GM23248 (cell line): Measurements from ENCODE around the gene COL15A1. TPM values are rescaled to one million over a fixed set of nuclear protein-coding genes. Genes with fewer than 3 reads are reported as not detected.
A peak's percentile ranks its signal among the peaks of the same experiment; 100 is the strongest.

Source experiments
- DNase-seq: peaks from one replicate; pipeline ENCODE4 v3.0.0-alpha.2; 2015
- H2AFZ ChIP-seq: fragments of 200-600 bp; sonication (generic); 2 replicates; pipeline ENCODE4 v1.6.1; 2016; ENCODE audit warnings: antibody characterized with exemption
- H3F3A ChIP-seq: fragments of 200-600 bp; sonication (generic); 2 replicates; pipeline ENCODE4 v1.6.1; 2016; ENCODE audit warnings: mild to moderate bottlenecking, antibody characterized with exemption, mixed run types; ENCODE audit not compliant: insufficient read depth
- H3K27ac ChIP-seq: fragments of 200-600 bp; sonication (generic); 2 replicates; pipeline ENCODE4 v1.5.1; 2016; ENCODE audit warnings: mild to moderate bottlenecking
- H3K27me3 ChIP-seq: fragments of 200-600 bp; sonication (generic); replicated peaks from 2 replicates; pipeline ENCODE4 v1.6.1; 2016; ENCODE audit warnings: mild to moderate bottlenecking; ENCODE audit not compliant: insufficient read depth
- H3K36me3 ChIP-seq: fragments of 200-600 bp; sonication (generic); 2 replicates; pipeline ENCODE4 v1.6.1; 2016; ENCODE audit warnings: low read depth, mild to moderate bottlenecking
- H3K4me1 ChIP-seq: fragments of 200-600 bp; sonication (generic); 2 replicates; pipeline ENCODE4 v1.6.1; 2016; ENCODE audit warnings: mild to moderate bottlenecking; ENCODE audit not compliant: insufficient read depth
- H3K4me2 ChIP-seq: fragments of 200-600 bp; sonication (generic); one replicate; pipeline ENCODE4 v1.6.1; 2016; ENCODE audit warnings: mild to moderate bottlenecking; ENCODE audit not compliant: unreplicated experiment
- H3K4me3 ChIP-seq: fragments of 200-600 bp; sonication (generic); 2 replicates; pipeline ENCODE4 v1.5.1; 2016; ENCODE audit warnings: mild to moderate bottlenecking
- H3K79me2 ChIP-seq: fragments of 200-600 bp; sonication (generic); 2 replicates; pipeline ENCODE4 v1.6.1; 2016; ENCODE audit warnings: mild to moderate bottlenecking; ENCODE audit not compliant: insufficient read depth
- H3K9ac ChIP-seq: fragments of 200-600 bp; sonication (generic); 2 replicates; pipeline ENCODE4 v1.6.1; 2016; ENCODE audit warnings: mild to moderate bottlenecking
- H3K9me2 ChIP-seq: fragments of 200-600 bp; sonication (generic); 2 replicates; pipeline ENCODE4 v1.6.1; 2016; ENCODE audit warnings: mixed run types, mild to moderate bottlenecking, moderate library complexity; ENCODE audit not compliant: insufficient read depth
- H3K9me3 ChIP-seq: fragments of 200-600 bp; sonication (generic); one replicate; pipeline ENCODE4 v1.6.1; 2017; ENCODE audit warnings: low read depth
- H4K20me1 ChIP-seq: fragments of 200-600 bp; sonication (generic); 2 replicates; pipeline ENCODE4 v1.6.0; 2016; ENCODE audit not compliant: insufficient read depth
- EZH2 ChIP-seq: fragments of 200-600 bp; sonication (generic); IDR thresholded peaks from 2 replicates; pipeline ENCODE4 v1.6.1; 2018; ENCODE audit warnings: antibody characterized with exemption, mild to moderate bottlenecking; ENCODE audit not compliant: insufficient read depth, poor library complexity, severe bottlenecking
- EZH2phosphoT487 ChIP-seq: fragments of 200-600 bp; sonication (generic); IDR thresholded peaks from 2 replicates; pipeline ENCODE4 v1.6.1; 2018; ENCODE audit warnings: antibody characterized with exemption, moderate library complexity, mild to moderate bottlenecking, low read depth; ENCODE audit not compliant: insufficient read depth
- WGBS, 2 experiments: methylation state at CpG; one replicate each; pipeline ENCODE4 v1.1.6; 2015 to 2017; ENCODE audit warnings: low lambda C conversion rate in 2 of 2, low coverage in 1 of 2; ENCODE audit errors: missing lambda C conversion rate in 2 of 2; 5-methylcytosine and 5-hydroxymethylcytosine counted together
- in situ Hi-C: fragments of 300-500 bp; cut with MboI; formaldehyde crosslinking; loops from 2 replicates; pipeline ENCODE4 v1.15.0; 2020
- polyA plus RNA-seq: library from polyadenylated mRNA; unstranded; fragments of >200 nt; fragmentation: Nextera tagmentation; extraction: Ambion mirVana; gene quantifications from 2 replicates; pipeline ENCODE4 v1.2.1, GENCODE V29; 2016
- total RNA-seq: library from RNA; depleted of rRNA; stranded (reverse); fragments of >200 nt; shearing (Covaris generic); gene quantifications from 2 replicates; pipeline ENCODE4 v1.2.3, GENCODE V29; 2014

Gene COL15A1
- total and polyA plus RNA-seq, 2 experiments from 2014 or later = 9.7 to 16.8 TPM

DNA sequence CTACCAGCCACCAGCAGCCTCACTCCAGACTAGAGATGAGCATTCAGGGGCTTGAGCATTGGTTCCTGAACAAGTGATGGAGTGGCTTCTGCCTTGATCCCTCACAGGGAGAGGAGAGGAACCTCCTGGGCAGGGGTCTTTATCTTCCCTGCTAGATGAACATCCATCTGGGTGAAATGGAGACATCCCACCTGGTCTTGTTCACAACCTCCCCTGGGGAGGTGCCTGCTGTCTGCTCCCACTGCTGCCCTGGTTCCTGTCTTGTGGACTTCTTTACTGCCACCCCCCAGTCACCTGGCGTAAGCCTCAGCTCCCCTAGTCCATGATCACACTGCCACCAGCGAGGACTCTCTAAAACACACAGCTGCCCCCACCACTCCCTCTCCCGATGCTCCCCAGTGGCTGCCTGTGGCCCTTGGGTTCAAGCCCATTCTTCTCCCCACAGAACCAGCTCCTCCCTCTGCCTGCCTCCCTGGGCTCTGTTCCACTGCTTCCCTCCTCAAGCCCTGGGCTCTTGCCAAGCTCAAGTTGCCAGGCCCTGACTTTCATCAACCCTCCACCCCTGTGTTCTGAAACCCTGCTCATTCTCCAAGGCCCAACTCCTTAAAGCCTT is 51.5 kb downstream of the COL15A1 start:
- no peak overlapping the region for H3K27ac ChIP-seq
- no peaks in the 10 kb centered on the region for H3K27me3 ChIP-seq
- H3K4me2 ChIP-seq = peak overlapping the region; percentile 18
- H3F3A ChIP-seq = peaks cover 9% of the 10 kb centered on the region
- WGBS, 2 experiments = 70 to 71% methylated on average over 3 of the region's 3 CpGs
- H2AFZ ChIP-seq = no peak overlapping the region
- H3K79me2 ChIP-seq = no peaks in the 10 kb centered on the region
- H4K20me1 ChIP-seq = no peaks in the 10 kb centered on the region
- peak; percentile 58 for DNase-seq
- in situ Hi-C loops = loop anchor here (5.0 kb wide), 1 partner anchor 138 kb away; no protein-coding TSS in a partner anchor
- H3K9me2 ChIP-seq = no peaks in the 10 kb centered on the region
- TF ChIP-seq EZH2 (no peak), EZH2phosphoT487 (no peak)
- H3K9ac ChIP-seq = no peak overlapping the region
- H3K36me3 ChIP-seq = no peaks in the 10 kb centered on the region
- no peak overlapping the region for H3K4me3 ChIP-seq
- H3K4me1 ChIP-seq = peaks cover 45% of the 10 kb centered on the region
- no peaks in the 10 kb centered on the region for H3K9me3 ChIP-seq

- Histone ChIP-seq H3K79me2 (no peaks in the 10 kb centered on the region), H3K9me2 (no peaks in the 10 kb centered on the region), H3K27me3 (no peaks in the 10 kb centered on the region), H2AFZ (no peak overlapping the region), H3K4me1 (peaks cover 41% of the 10 kb centered on the region), H3K36me3 (no peaks in the 10 kb centered on the region), H3K4me2 (no peak overlapping the region), H3K4me3 (no peak overlapping the region), H3F3A (peaks cover under 1% of the 10 kb centered on the region; the same call in 1 of the 2 replicates), H4K20me1 (no peaks in the 10 kb centered on the region), H3K27ac (no peak overlapping the region), H3K9me3 (no peaks in the 10 kb centered on the region), H3K9ac (no peak overlapping the region)
- no peak for DNase-seq
- no peak for TF ChIP-seq EZH2phosphoT487
- WGBS, 2 experiments = 93 to 95% methylated on average over 7 of the region's 7 CpGs
- in situ Hi-C loops = loop anchor here (5.0 kb wide), 1 partner anchor 139 kb away; no protein-coding TSS in a partner anchor
These were observed 52.3 kb downstream of the COL15A1 start for GRCh38 chr9:98995971-98996504.

DNA sequence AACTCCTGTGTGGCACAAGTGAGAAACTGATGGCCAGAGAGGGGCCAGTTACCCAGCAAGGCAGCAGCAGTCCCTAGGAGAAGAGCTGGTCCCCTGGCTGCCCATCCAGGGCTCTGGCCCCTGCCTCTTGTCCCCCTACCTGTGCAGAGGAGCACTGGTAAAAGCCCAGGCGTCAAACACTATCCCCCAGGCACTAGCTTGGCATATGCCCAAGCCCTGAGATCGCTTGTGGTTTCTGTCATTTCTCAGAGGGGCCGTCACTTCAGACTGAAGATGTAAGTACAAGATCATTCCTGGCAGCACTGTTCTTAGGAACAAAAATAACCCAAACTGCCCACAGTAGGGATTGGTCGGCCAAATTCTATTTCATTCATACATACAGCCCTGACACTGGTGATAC is 53.9 kb downstream of the COL15A1 start:
- H3K36me3 ChIP-seq = no peaks in the 10 kb centered on the region
- H3K9ac ChIP-seq = peak overlapping the region; percentile 68
- peak overlapping the region; percentile 74 for H3K4me2 ChIP-seq
- peak; percentile 76 for DNase-seq
- H3K4me3 ChIP-seq = no peak overlapping the region
- no peaks in the 10 kb centered on the region for H3K9me2 ChIP-seq
- no peaks in the 10 kb centered on the region for H3K27me3 ChIP-seq
- TF ChIP-seq EZH2phosphoT487 = no peak
- no peaks in the 10 kb centered on the region for H4K20me1 ChIP-seq
- peaks cover 41% of the 10 kb centered on the region for H3K4me1 ChIP-seq
- H3K27ac ChIP-seq = peak overlapping the region; percentile 72
- H3K9me3 ChIP-seq = no peaks in the 10 kb centered on the region
- 24 to 34% methylated on average over 4 of the region's 4 CpGs for WGBS, 2 experiments
- in situ Hi-C loops = loop anchor here (5.0 kb wide), 1 partner anchor 140 kb away; no protein-coding TSS in a partner anchor
- no peak overlapping the region for H2AFZ ChIP-seq
- no peaks in the 10 kb centered on the region for H3F3A ChIP-seq
- H3K79me2 ChIP-seq = no peaks in the 10 kb centered on the region

GRCh38 chr9:98998441-98999151 is 54.9 kb downstream of the COL15A1 start:
- peak overlapping the region; percentile 72 for H3K27ac ChIP-seq
- H3F3A ChIP-seq = no peaks in the 10 kb centered on the region
- H4K20me1 ChIP-seq = no peaks in the 10 kb centered on the region
- peak; percentile 92 for DNase-seq
- no peaks in the 10 kb centered on the region for H3K27me3 ChIP-seq
- no peaks in the 10 kb centered on the region for H3K36me3 ChIP-seq
- H3K4me1 ChIP-seq = peaks cover 41% of the 10 kb centered on the region
- H3K79me2 ChIP-seq = no peaks in the 10 kb centered on the region
- 1 to 5% methylated on average over 19 of the region's 19 CpGs for WGBS, 2 experiments
- peak overlapping the region; percentile 74 for H3K4me2 ChIP-seq
- in situ Hi-C loops = loop anchor here (5.0 kb wide), 1 partner anchor 141 kb away; no protein-coding TSS in a partner anchor
- H3K9ac ChIP-seq = peak overlapping the region; percentile 68
- no peaks in the 10 kb centered on the region for H3K9me3 ChIP-seq
- H2AFZ ChIP-seq = peak overlapping the region; percentile 62
- TF ChIP-seq EZH2phosphoT487 = no peak
- TF ChIP-seq EZH2 = no peak
- H3K4me3 ChIP-seq = peak overlapping the region; percentile 44
- no peaks in the 10 kb centered on the region for H3K9me2 ChIP-seq
